GM19467 (cell line): Measurements from ENCODE around the gene RPS6KL1.

ENCODE experiments used
- ATAC-seq: cut with Tn5 transposase; IDR thresholded peaks from one replicate; pipeline ENCODE4 v1.9.1; 2021; ENCODE audit warnings: mild to moderate bottlenecking, moderate library complexity; ENCODE audit not compliant: unreplicated experiment

The RPS6KL1 gene

GRCh38 chr14:74890262-74890661, 32.8 kb downstream of the RPS6KL1 start:
- ATAC-seq: no peak

- no peak for ATAC-seq
These were observed 34.6 kb downstream of the RPS6KL1 start for GRCh38 chr14:74888164-74889158.

GRCh38 chr14:74886001-74886400, 37.1 kb downstream of the RPS6KL1 start:
- no peak for ATAC-seq

GRCh38 chr14:74882103-74882920, 40.7 kb downstream of the RPS6KL1 start:
- ATAC-seq: peak; percentile 26

GRCh38 chr14:74881431-74882102, 41.5 kb downstream of the RPS6KL1 start, which contains the start of gene DLST:
DLST (plus strand) TSS chr14:74881916; CDS start chr14:74881954, 38 bp downstream.
- peak; percentile 93 for ATAC-seq

- no peak for ATAC-seq
These were observed 43.5 kb downstream of the RPS6KL1 start for GRCh38 chr14:74879427-74880182.

- ATAC-seq: no peak
These were observed 46.8 kb downstream of the RPS6KL1 start, which contains the start of gene PROX2 for GRCh38 chr14:74875941-74876913. PROX2 (minus strand) TSS chr14:74876145; CDS start chr14:74863834, 12,311 bp downstream.

GRCh38 chr14:74875204-74875603, 47.9 kb downstream of the RPS6KL1 start:
- ATAC-seq: no peak

GRCh38 chr14:74871819-74872218, 51.2 kb downstream of the RPS6KL1 start:
- ATAC-seq: no peak

- no peak for ATAC-seq
These were observed 54.3 kb downstream of the RPS6KL1 start for GRCh38 chr14:74868739-74869138.

- ATAC-seq: no peak
These were observed 55.4 kb downstream of the RPS6KL1 start for GRCh38 chr14:74867673-74868072.

- ATAC-seq: no peak
These were observed 56.2 kb downstream of the RPS6KL1 start for GRCh38 chr14:74866708-74867389.

GRCh38 chr14:74865156-74865555, 57.9 kb downstream of the RPS6KL1 start:
- ATAC-seq: no peak

- ATAC-seq: no peak
These were observed 58.9 kb downstream of the RPS6KL1 start for GRCh38 chr14:74864198-74864597.

- no peak for ATAC-seq
These were observed 59.8 kb downstream of the RPS6KL1 start for GRCh38 chr14:74863274-74863673.

- no peak for ATAC-seq
These were observed 61.3 kb downstream of the RPS6KL1 start for GRCh38 chr14:74861734-74862090.

GRCh38 chr14:74860899-74861733, 61.9 kb downstream of the RPS6KL1 start:
- no peak for ATAC-seq
